ENCODE results near the gene ZNF496. TPM values are rescaled to one million over a fixed set of nuclear protein-coding genes. Genes with fewer than 3 reads are reported as not detected.

Gene ZNF496
- total and polyA plus RNA-seq, 2 of the 4 experiments (the other 2 are of a cell fraction), result 11.7 to 16.2 TPM

DNA sequence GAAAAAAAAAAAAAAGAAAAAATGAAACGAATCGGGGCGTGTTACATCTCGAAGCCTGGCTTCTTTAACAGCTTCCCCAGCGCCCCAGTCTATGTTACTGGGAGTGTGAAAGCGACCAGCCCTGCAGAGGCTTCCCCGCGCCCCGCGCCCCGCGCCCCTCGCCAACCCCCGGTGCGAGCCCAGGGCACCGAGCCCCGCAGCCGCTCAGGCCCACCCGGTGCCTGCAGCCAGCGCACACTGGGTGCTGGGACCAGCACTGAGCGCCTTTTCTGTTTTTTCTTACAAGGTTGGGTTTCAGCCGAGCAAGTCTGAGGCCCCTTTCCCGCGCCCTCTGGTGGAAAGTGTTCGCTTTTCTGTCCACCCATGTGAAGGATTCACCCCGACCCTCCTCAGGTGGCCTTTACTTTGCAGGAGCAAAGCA is 42.1 kb upstream of the ZNF496 start:
- Histone ChIP-seq H2BK5ac (ENCODE audit: low read depth, low read length, poor library complexity, severe bottlenecking) (no peak overlapping the region), H3K23ac (ENCODE audit: low read depth, low read length) (no peak overlapping the region), H2BK15ac (ENCODE audit: low read depth, low read length) (no peak overlapping the region), H3K79me1 (ENCODE audit: low read depth in 1 of 2, low read length in 2 of 2) (no peaks in the 10 kb centered on the region), H3K4me1 (ENCODE audit: control insufficient read depth, insufficient read depth, low read length) (0 out of 2 replicates have a peak, but pooled peaks cover 3% of the 10 kb centered on the region), H3K27me3 (ENCODE audit: control insufficient read depth, insufficient read depth, low read length) (no peaks in the 10 kb centered on the region), H2AK5ac (ENCODE audit: low read depth, low read length) (no peak overlapping the region), H4K20me1 (ENCODE audit: insufficient read depth, low read length) (no peaks in the 10 kb centered on the region), H3K18ac (ENCODE audit: low read depth, low read length) (no peak overlapping the region), H2AFZ (replicated peaks; ENCODE audit: low read length, poor library complexity) (peak overlapping the region; percentile 88), H3K56ac (ENCODE audit: extremely low read depth, insufficient read depth, low read length) (no peak overlapping the region), H4K5ac (ENCODE audit: low read depth, low read length) (no peak overlapping the region), H4K8ac (ENCODE audit: low read depth in 2 of 2, low read length in 2 of 2) (no peak overlapping the region), H3K4me3 (ENCODE audit: insufficient read depth, low read depth, low read length) (no peak overlapping the region), H3K4me2 (ENCODE audit: low read depth, low read length) (no peak overlapping the region), H3K36me3 (ENCODE audit: control insufficient read depth, insufficient read depth, low read length) (no peaks in the 10 kb centered on the region), H2BK120ac (ENCODE audit: low read depth, low read length) (no peak overlapping the region), H3K9ac (ENCODE audit: low read depth, low read length) (no peak overlapping the region), H3K9me1 (ENCODE audit: insufficient read depth, low read length) (no peaks in the 10 kb centered on the region), H2AK9ac (replicated peaks; ENCODE audit: low read depth, low read length, poor library complexity) (no peak overlapping the region), H2BK20ac (ENCODE audit: low read depth, low read length) (no peak overlapping the region), H3K27ac (ENCODE audit: insufficient read depth, low read length) (no peak overlapping the region), H3K4ac (ENCODE audit: low read depth, low read length) (no peak overlapping the region), H3K9me3 (ENCODE audit: control insufficient read depth, insufficient read depth, low read length) (no peaks in the 10 kb centered on the region), H3K14ac (replicated peaks; ENCODE audit: low read depth, low read length) (no peak overlapping the region), H4K91ac (ENCODE audit: insufficient read depth, low read depth, low read length) (no peak overlapping the region)
- dilution Hi-C loops (cut with HindIII; ENCODE audit: low sequenced_read_pairs, unreplicated experiment) (no loop called here), intact Hi-C loops (cut with micrococcal nuclease) (loop anchor here (1.0 to 5.0 kb wide), 2 partner anchors 41 to 114 kb away; partner anchors contain the start of gene ZNF496), in situ Hi-C loops (cut with MboI; ENCODE audit: low sequenced_read_pairs) (loop anchor here (5.0 kb wide), 1 partner anchor 51 kb away; no protein-coding TSS in a partner anchor)
- WGBS, 2 experiments (ENCODE audit: extremely low coverage in 2 of 2, insufficient read length in 1 of 2), result 34% methylated on average over 13 of the region's 26 CpGs; no CpG with 5 or more reads in 1 of the 2 experiments
- BruUV-seq (replicated peaks), result no TSS peak
- ATAC-seq (ENCODE audit: low read depth) (peak; percentile 73), DNase-seq (peak; percentile 32)
- POLR2A ChIA-PET (ENCODE audit: unreplicated experiment), result no interaction called here
- TF ChIP-seq RFX5 (IDR thresholded peaks at IDR 0.05; ENCODE audit: low read depth, low read length) (no peak), NFE2L2 (IDR thresholded peaks at IDR 0.05; ENCODE audit: low read depth, low read length) (no peak), MAFK (IDR thresholded peaks at IDR 0.05; ENCODE audit: low read depth, low read length) (no peak), MAZ (IDR thresholded peaks at IDR 0.05; ENCODE audit: borderline replicate concordance, low read depth, low read length) (no peak), SMC3 (IDR thresholded peaks at IDR 0.05; ENCODE audit: low read depth, low read length) (no peak), CHD1 (IDR thresholded peaks at IDR 0.05; ENCODE audit: low read depth, low read length) (no peak), CEBPB (IDR thresholded peaks at IDR 0.05; ENCODE audit: low read depth, low read length) (no peak), MXI1 (IDR thresholded peaks at IDR 0.05; ENCODE audit: borderline replicate concordance, low read depth, low read length) (no peak), CTCF (conservative IDR thresholded peaks at IDR 0.05; ENCODE audit: low read depth, low read length) (peak; percentile 43), RAD21 (IDR thresholded peaks at IDR 0.05; ENCODE audit: low read length) (peak; percentile 17; the same call in 1 of the 2 replicates)
- TF ChIP-seq, protein P1, sequence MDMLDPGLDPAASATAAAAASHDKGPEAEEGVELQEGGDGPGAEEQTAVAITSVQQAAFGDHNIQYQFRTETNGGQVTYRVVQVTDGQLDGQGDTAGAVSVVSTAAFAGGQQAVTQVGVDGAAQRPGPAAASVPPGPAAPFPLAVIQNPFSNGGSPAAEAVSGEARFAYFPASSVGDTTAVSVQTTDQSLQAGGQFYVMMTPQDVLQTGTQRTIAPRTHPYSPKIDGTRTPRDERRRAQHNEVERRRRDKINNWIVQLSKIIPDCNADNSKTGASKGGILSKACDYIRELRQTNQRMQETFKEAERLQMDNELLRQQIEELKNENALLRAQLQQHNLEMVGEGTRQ (IDR thresholded peaks at IDR 0.05; ENCODE audit: low read depth, low read length), result no peak
- TF ChIP-seq, protein P2, sequence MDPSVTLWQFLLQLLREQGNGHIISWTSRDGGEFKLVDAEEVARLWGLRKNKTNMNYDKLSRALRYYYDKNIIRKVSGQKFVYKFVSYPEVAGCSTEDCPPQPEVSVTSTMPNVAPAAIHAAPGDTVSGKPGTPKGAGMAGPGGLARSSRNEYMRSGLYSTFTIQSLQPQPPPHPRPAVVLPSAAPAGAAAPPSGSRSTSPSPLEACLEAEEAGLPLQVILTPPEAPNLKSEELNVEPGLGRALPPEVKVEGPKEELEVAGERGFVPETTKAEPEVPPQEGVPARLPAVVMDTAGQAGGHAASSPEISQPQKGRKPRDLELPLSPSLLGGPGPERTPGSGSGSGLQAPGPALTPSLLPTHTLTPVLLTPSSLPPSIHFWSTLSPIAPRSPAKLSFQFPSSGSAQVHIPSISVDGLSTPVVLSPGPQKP (IDR thresholded peaks at IDR 0.05; ENCODE audit: borderline replicate concordance, low read depth, low read length), result no peak
- CTCF ChIA-PET, result interaction anchor here (1.1 to 1.6 kb wide), 4 partner anchors 8 to 163 kb away, joined by 3 to 10 read pairs (median 5); no protein-coding TSS in a partner anchor
